Myometrial cell (primary cell): ENCODE data around the gene FAM83E. TPM values are rescaled to one million over a fixed set of nuclear protein-coding genes. Genes with fewer than 3 reads are reported as not detected.

Source experiments
- total RNA-seq: library from RNA; depleted of rRNA; stranded (reverse); fragments of >200 nt; gene quantifications from 2 replicates; pipeline ENCODE4 v1.2.3, GENCODE V29; 2015

FAM83E gene
- total RNA-seq: not detected in 2 replicates

DNA sequence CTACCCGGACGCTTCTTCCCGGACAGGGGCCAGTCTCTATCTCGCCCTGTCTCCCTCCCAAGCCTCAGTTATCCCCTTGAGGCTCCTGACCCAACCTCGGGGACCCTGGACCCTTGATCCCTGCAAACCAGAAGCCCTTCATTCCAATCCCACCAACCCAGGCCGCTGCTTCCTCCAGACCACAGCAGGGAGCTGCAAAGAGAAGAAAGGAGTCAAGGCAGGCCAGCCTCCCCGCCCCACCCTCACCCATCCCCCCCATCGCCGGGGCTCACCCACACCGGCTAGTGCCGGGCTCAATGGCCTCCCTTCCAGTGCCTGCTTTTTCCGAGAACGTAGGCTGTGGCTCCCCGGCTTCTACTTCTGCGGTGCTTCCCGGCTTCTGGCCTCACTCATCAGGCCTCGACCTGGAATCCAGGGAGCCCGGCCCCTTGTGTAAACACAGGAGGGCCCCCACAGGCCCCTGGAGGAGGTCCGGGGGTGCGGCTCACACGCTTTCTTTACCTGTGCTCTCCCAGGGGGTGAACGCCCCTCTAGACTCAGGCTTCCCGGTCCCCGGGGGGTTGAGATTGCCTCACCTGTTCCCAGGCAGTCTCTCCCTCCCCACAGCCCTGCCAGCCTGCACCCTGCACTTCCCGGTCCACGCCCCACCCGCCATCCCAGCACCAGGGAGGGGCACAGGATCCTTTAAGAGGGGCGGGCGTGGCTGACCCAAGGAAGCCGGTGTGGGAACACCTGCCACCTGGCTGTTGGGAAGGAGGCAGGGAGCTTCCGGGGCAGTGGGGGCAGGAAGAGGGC, at the start of gene FAM83E:
TSS of gene FAM83E (minus strand) at position 641 of the 795 bp plus-strand sequence. CDS start 1,704 bp downstream, outside the sequence.

GRCh38 chr19:48646001-48646721, 31.3 kb upstream of the FAM83E start, which contains the start of gene CA11:
Gene CA11, minus strand, starts transcription at chr19:48646187. Its CDS starts 555 bp downstream, at chr19:48645632.

GRCh38 chr19:48636859-48637448, 22.1 kb upstream of the FAM83E start, which contains the start of gene DBP:
Gene DBP, minus strand, starts transcription at chr19:48637379. Its CDS starts 385 bp downstream, at chr19:48636994.

GRCh38 chr19:48618916-48619691, 4.2 kb upstream of the FAM83E start, which contains the start of the genes RPL18 and SPHK2:
Gene RPL18, minus strand, starts transcription at chr19:48619178. Its CDS starts 35 bp downstream, at chr19:48619143.
Gene SPHK2, plus strand, starts transcription at chr19:48619506. Its CDS starts 1,009 bp downstream, at chr19:48620515.

GRCh38 chr19:48606463-48607358, 8.2 kb downstream of the FAM83E start, which contains the start of gene SPACA4:
Gene SPACA4, plus strand, starts transcription at chr19:48606742. Its CDS starts 237 bp downstream, at chr19:48606979.

Other genes with a start within 250 kb of the FAM83E start
- gene KDELR1, start 223.5 kb downstream of the FAM83E start, total RNA-seq: 197 and 217 TPM in 2 replicates
- 0.35 TPM in 1 of 2 replicates, not detected in the other for gene GRIN2D, start 221.4 kb downstream of the FAM83E start, total RNA-seq
- 30.3 and 39.0 TPM in 2 replicates for gene GRWD1, start 169.1 kb downstream of the FAM83E start, total RNA-seq
- gene KCNJ14, start 159.5 kb downstream of the FAM83E start, total RNA-seq: under 0.01 and 0.35 TPM in 2 replicates
- gene CYTH2, start 145.7 kb downstream of the FAM83E start, total RNA-seq: 22.7 and 38.3 TPM in 2 replicates
- gene LMTK3, start 103.2 kb downstream of the FAM83E start, total RNA-seq: not detected in 2 replicates
- gene SULT2B1, start 62.9 kb downstream of the FAM83E start, total RNA-seq: not detected in 2 replicates
- gene SPACA4, start 8.3 kb downstream of the FAM83E start, total RNA-seq: not detected in 2 replicates
- gene RPL18, start 4.1 kb upstream of the FAM83E start, total RNA-seq: 2,698 and 2,777 TPM in 2 replicates
- gene SPHK2, start 4.4 kb upstream of the FAM83E start, total RNA-seq: 11.0 and 14.4 TPM in 2 replicates
- 5.5 and 9.5 TPM in 2 replicates for gene DBP, start 22.3 kb upstream of the FAM83E start, total RNA-seq
- 1.2 TPM in 1 of 2 replicates, not detected in the other for gene CA11, start 31.1 kb upstream of the FAM83E start, total RNA-seq
- not detected in 2 replicates for gene NTN5, start 57.9 kb upstream of the FAM83E start, total RNA-seq
- not detected in 2 replicates for gene FUT2, start 80.9 kb upstream of the FAM83E start, total RNA-seq
- 2.7 and 4.9 TPM in 2 replicates for gene MAMSTR, start 104.6 kb upstream of the FAM83E start, total RNA-seq
- 4.1 and 6.3 TPM in 2 replicates for gene RASIP1, start 125.5 kb upstream of the FAM83E start, total RNA-seq
- not detected in 2 replicates for gene IZUMO1, start 131.8 kb upstream of the FAM83E start, total RNA-seq
- under 0.01 and 0.86 TPM in 2 replicates for gene FUT1, start 137.6 kb upstream of the FAM83E start, total RNA-seq
- not detected in 2 replicates for gene FGF21, start 140.4 kb upstream of the FAM83E start, total RNA-seq
- 65.0 and 83.0 TPM in 2 replicates for gene BCAT2, start 196.0 kb upstream of the FAM83E start, total RNA-seq
- 2.3 and 8.2 TPM in 2 replicates for gene HSD17B14, start 221.4 kb upstream of the FAM83E start, total RNA-seq